HL-60 (cell line): Measurements from ENCODE around the gene MYBPHL.

Source experiments
- DNase-seq, 2 experiments: peaks; one replicate each; pipeline ENCODE4 v3.0.0-alpha.2; 2010 to 2020; ENCODE audit warnings: low read depth in 1 of 2, low spot score in 1 of 2
- H3K27ac ChIP-seq: fragments of 250-450 bp; sonication (Bioruptor Pico); replicated peaks from 2 replicates; pipeline ENCODE4 v1.5.1; 2020; ENCODE audit warnings: mild to moderate bottlenecking, moderate library complexity
- H3K27me3 ChIP-seq: fragments of 250-450 bp; sonication (Bioruptor Pico); 2 replicates; pipeline ENCODE4 v1.5.1; 2021; ENCODE audit warnings: mild to moderate bottlenecking, moderate library complexity; ENCODE audit not compliant: insufficient read depth, poor library complexity, severe bottlenecking
- H3K4me3 ChIP-seq: replicated peaks from 2 replicates; pipeline ENCODE4 v1.5.1; 2011; ENCODE audit warnings: mild to moderate bottlenecking, control low read depth, low read length; ENCODE audit not compliant: insufficient read depth
- CTCF ChIP-seq: IDR thresholded peaks from one replicate; pipeline ENCODE4 v1.5.1; 2011; ENCODE audit warnings: low read length, control low read depth, inconsistent platforms; ENCODE audit not compliant: insufficient read depth
- GABPA ChIP-seq: IDR thresholded peaks from 2 replicates; pipeline ENCODE4 v1.6.1; 2012; ENCODE audit warnings: low read depth
- POLR2AphosphoS5 ChIP-seq: IDR thresholded peaks from 2 replicates; pipeline ENCODE4 v1.6.1; 2012; ENCODE audit warnings: low read depth
- REST ChIP-seq: IDR thresholded peaks from 2 replicates; pipeline ENCODE4 v1.6.1; 2012; ENCODE audit warnings: low read depth; ENCODE audit not compliant: insufficient replicate concordance
- SPI1 ChIP-seq: IDR thresholded peaks from 2 replicates; pipeline ENCODE4 v1.6.1; 2012; ENCODE audit warnings: low read depth, mild to moderate bottlenecking, borderline replicate concordance

Gene MYBPHL

GRCh38 chr1:109351457-109351856, 44.6 kb upstream of the MYBPHL start:
- no peak for TF ChIP-seq CTCF
- no peak for TF ChIP-seq GABPA
- no peak for DNase-seq
- no peak overlapping the region for H3K27ac ChIP-seq
- H3K27me3 ChIP-seq: no peaks in the 10 kb centered on the region
- H3K4me3 ChIP-seq: no peak overlapping the region

- no peak for TF ChIP-seq REST
- TF ChIP-seq GABPA: no peak
- no peak for TF ChIP-seq CTCF
- TF ChIP-seq POLR2AphosphoS5: no peak
- TF ChIP-seq SPI1: no peak
- Histone ChIP-seq H3K27me3 (no peaks in the 10 kb centered on the region), H3K4me3 (no peak overlapping the region), H3K27ac (no peak overlapping the region)
- DNase-seq: no peak
Measured at GRCh38 chr1:109350655-109351054, 43.8 kb upstream of the MYBPHL start.

- no peak for DNase-seq
- H3K27me3 ChIP-seq: no peaks in the 10 kb centered on the region
- TF ChIP-seq POLR2AphosphoS5 (no peak), REST (no peak), SPI1 (no peak), GABPA (no peak), CTCF (no peak)
- H3K27ac ChIP-seq: no peak overlapping the region
- no peak overlapping the region for H3K4me3 ChIP-seq
Measured at GRCh38 chr1:109350182-109350581, 43.4 kb upstream of the MYBPHL start.

- H3K27ac ChIP-seq: no peak overlapping the region
- H3K27me3 ChIP-seq: no peaks in the 10 kb centered on the region
- DNase-seq: no peak
- TF ChIP-seq CTCF: no peak
- no peak overlapping the region for H3K4me3 ChIP-seq
Measured at GRCh38 chr1:109347511-109347910, 40.7 kb upstream of the MYBPHL start.
